Upper lobe of left lung (tissue), 6 donors: ENCODE data around the gene RSF1. TPM values are rescaled to one million over a fixed set of nuclear protein-coding genes. Genes with fewer than 3 reads are reported as not detected.

Experiments used
- ATAC-seq, 2 donors: fragments of 200-7000 bp; cut with Tn5 transposase; one replicate each; pipeline ENCODE4 v1.9.1; 2022; ENCODE audit warnings: mild to moderate bottlenecking in 2 of 2, moderate library complexity in 2 of 2; ENCODE audit not compliant: low FRiP score in 2 of 2
- DNase-seq, 2 donors: peaks; one replicate each; pipeline ENCODE4 v3.0.0-alpha.2; 2019 to 2020
- H3K27ac ChIP-seq, 4 donors: fragments of 200-600 bp; sonication (generic); one replicate each; pipeline ENCODE4 v1.5.1; 2016 to 2019
- H3K27me3 ChIP-seq, 4 donors: fragments of 200-600 bp; sonication (generic); one replicate each; pipeline ENCODE4 v1.5.1; 2017 to 2019
- H3K36me3 ChIP-seq, 4 donors: fragments of 200-600 bp; sonication (generic); one replicate each; pipeline ENCODE4 v1.5.1; 2016 to 2019
- H3K4me1 ChIP-seq, 4 donors: fragments of 200-600 bp; sonication (generic); one replicate each; pipeline ENCODE4 v1.5.1; 2018 to 2019
- H3K4me3 ChIP-seq, 4 donors: fragments of 200-600 bp; sonication (generic); one replicate each; pipeline ENCODE4 v1.5.1; 2017 to 2019; ENCODE audit warnings: mild to moderate bottlenecking in 2 of 4, moderate library complexity in 1 of 4
- H3K9me3 ChIP-seq, 4 donors: fragments of 200-600 bp; sonication (generic); one replicate each; pipeline ENCODE4 v1.5.1; 2018 to 2019
- CTCF ChIP-seq, 6 experiments: fragments of 450-650 bp in 4 of 6; fragments of 200-600 bp in 2 of 6; sonication (generic) in 2 of 6; IDR thresholded peaks; one replicate each; pipeline ENCODE4 v1.5.1; 2016 to 2019; ENCODE audit warnings: antibody characterized with exemption in 6 of 6
- EP300 ChIP-seq, 4 donors: sonication (generic); formaldehyde crosslinking; IDR thresholded peaks; one replicate each; pipeline ENCODE4 v1.5.1; 2017; ENCODE audit warnings: antibody characterized with exemption in 4 of 4, control low read depth in 2 of 4
- POLR2A ChIP-seq, 4 donors: fragments of 450-650 bp; IDR thresholded peaks; one replicate each; pipeline ENCODE4 v1.5.1; 2016 to 2017; ENCODE audit warnings: antibody characterized with exemption in 4 of 4, mild to moderate bottlenecking in 2 of 4
- POLR2AphosphoS5 ChIP-seq, 2 donors: sonication (generic); formaldehyde crosslinking; IDR thresholded peaks; one replicate each; pipeline ENCODE4 v1.5.1; 2017; ENCODE audit warnings: antibody characterized with exemption in 2 of 2
- WGBS, 2 donors: methylation state at CpG; one replicate each; pipeline ENCODE4 v1.1.5; 2017 to 2018; 5-methylcytosine and 5-hydroxymethylcytosine counted together
- total RNA-seq, 6 donors: library from RNA; depleted of rRNA in 4 of 6; stranded (reverse); fragments of >200 nt in 4 of 6; gene quantifications; one replicate each; pipeline versions ENCODE4 v1.1.0 to v1.2.1, GENCODE V29; 2016 to 2021
- donor health status: DM: no; HTN: no; CAD: no; lungs with moderate emphysema.
- donor health status: DM: no; HTN: yes; CAD: no; lungs with severe emphysema.

Gene RSF1
- total RNA-seq, 6 donors from 2014 or later = 36.2 to 136 (median 71.2) TPM

DNA sequence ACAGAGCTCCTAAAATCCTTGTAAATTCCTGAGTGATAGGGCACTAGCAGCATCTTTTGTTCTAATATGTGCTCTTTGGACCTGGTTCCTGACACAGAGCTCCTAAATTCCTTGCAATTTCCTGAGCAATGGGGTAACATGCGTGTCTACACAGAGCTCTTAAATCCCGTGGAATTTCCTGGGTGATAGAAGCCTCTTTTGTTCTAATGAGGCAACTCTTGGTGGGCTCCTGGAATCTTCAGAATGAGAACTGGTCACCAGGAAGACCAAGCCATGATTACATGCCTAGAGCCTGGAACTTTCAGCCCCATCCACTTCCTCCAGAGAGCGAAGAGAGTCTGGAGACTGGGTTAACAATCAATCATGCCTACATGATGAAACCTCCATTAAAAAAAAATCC lies 19.0 kb downstream of the RSF1 start:
- H3K36me3 ChIP-seq = no peaks in the 10 kb centered on the region
- H3K27me3 ChIP-seq = no peaks in the 10 kb centered on the region
- WGBS, 2 donors = 68 to 74% methylated on average over 3 of the region's 3 CpGs
- ATAC-seq (no peak), DNase-seq (no peak)
- H3K4me3 ChIP-seq = no peak overlapping the region
- H3K9me3 ChIP-seq = no peaks in the 10 kb centered on the region
- peaks cover 4 to 14% (median 8%) of the 10 kb centered on the region in 4 donors for H3K4me1 ChIP-seq
- TF ChIP-seq POLR2AphosphoS5 (IDR thresholded peaks at IDR 0.05) = no peak
- TF ChIP-seq EP300 (IDR thresholded peaks at IDR 0.05) = no peak
- TF ChIP-seq CTCF (IDR thresholded peaks at IDR 0.05) = no peak
- TF ChIP-seq POLR2A (IDR thresholded peaks at IDR 0.05) = no peak
- H3K27ac ChIP-seq = no peak overlapping the region

DNA sequence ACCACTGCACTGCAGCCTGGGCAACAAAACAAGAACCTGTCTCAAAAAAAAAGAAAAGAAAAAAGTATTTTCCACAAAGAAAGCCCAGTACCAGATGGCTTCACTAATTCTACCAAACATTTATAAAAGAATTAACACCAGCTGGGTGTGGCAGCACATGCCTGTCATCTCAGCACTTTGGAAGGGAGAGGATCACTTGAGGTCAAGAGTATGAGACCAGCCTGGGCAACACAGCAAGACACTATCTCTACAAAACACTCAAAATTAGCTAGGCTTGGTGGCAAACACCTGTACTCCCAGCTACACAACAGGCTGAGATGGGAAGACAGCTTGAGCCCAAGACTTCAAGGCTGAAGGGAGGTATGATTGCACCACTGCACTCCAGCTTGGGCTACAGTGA lies 20.1 kb downstream of the RSF1 start:
- Histone ChIP-seq H3K27ac (no peak overlapping the region), H3K9me3 (no peaks in the 10 kb centered on the region), H3K36me3 (no peaks in the 10 kb centered on the region), H3K4me1 (peaks cover 4 to 14% (median 6%) of the 10 kb centered on the region in 4 donors), H3K4me3 (no peak overlapping the region), H3K27me3 (no peaks in the 10 kb centered on the region)
- ATAC-seq = no peak
- TF ChIP-seq POLR2A (IDR thresholded peaks at IDR 0.05) (no peak), POLR2AphosphoS5 (IDR thresholded peaks at IDR 0.05) (no peak), CTCF (IDR thresholded peaks at IDR 0.05) (no peak), EP300 (IDR thresholded peaks at IDR 0.05) (no peak)
- DNase-seq = no peak

DNA sequence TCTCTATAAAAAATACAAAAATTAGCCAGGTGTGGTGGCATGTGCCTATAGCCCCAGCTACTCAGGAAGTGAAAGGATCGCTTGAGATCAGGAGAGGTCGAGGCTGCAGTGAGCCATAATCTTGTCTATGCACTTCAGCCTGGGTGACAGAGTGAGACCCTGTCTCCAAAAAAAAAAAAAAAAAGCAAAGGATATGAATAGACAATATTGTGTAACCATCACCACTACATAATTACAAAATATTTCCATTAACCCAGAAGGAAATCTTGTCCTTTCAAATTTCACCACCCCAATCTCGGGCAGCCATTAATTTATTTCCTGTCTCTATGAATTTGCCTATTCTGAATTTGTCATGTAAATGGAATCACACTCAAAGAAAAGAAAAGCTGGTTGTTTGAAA lies 21.2 kb downstream of the RSF1 start:
- H3K27me3 ChIP-seq = no peaks in the 10 kb centered on the region
- ATAC-seq = no peak
- no peak for TF ChIP-seq POLR2A (IDR thresholded peaks at IDR 0.05)
- TF ChIP-seq CTCF (IDR thresholded peaks at IDR 0.05) = no peak
- no peak for TF ChIP-seq EP300 (IDR thresholded peaks at IDR 0.05)
- TF ChIP-seq POLR2AphosphoS5 (IDR thresholded peaks at IDR 0.05) = no peak
- H3K27ac ChIP-seq = no peak overlapping the region
- no peak for DNase-seq
- no peaks in the 10 kb centered on the region for H3K9me3 ChIP-seq
- H3K4me3 ChIP-seq = no peak overlapping the region
- peaks cover 4 to 17% (median 6%) of the 10 kb centered on the region in 4 donors for H3K4me1 ChIP-seq
- 60 to 70% methylated on average over 3 of the region's 3 CpGs for WGBS, 2 donors
- no peaks in the 10 kb centered on the region for H3K36me3 ChIP-seq

GRCh38 chr11:77793972-77794371 lies 26.6 kb downstream of the RSF1 start:
- Histone ChIP-seq H3K4me1 (peaks cover 0 to 3% (median under 1%) of the 10 kb centered on the region in 4 donors), H3K27ac (no peak overlapping the region), H3K27me3 (no peaks in the 10 kb centered on the region), H3K36me3 (no peaks in the 10 kb centered on the region), H3K4me3 (no peak overlapping the region), H3K9me3 (no peaks in the 10 kb centered on the region)
- ATAC-seq = no peak
- no peak for DNase-seq
- WGBS, 2 donors = 92 to 93% methylated on average over 2 of the region's 2 CpGs
- TF ChIP-seq EP300 (IDR thresholded peaks at IDR 0.05) (no peak), POLR2AphosphoS5 (IDR thresholded peaks at IDR 0.05) (no peak), CTCF (IDR thresholded peaks at IDR 0.05) (no peak), POLR2A (IDR thresholded peaks at IDR 0.05) (no peak)

GRCh38 chr11:77791301-77791700 lies 29.2 kb downstream of the RSF1 start:
- peaks cover 0 to 3% (median 0%) of the 10 kb centered on the region in 4 donors for H3K4me1 ChIP-seq
- H3K27ac ChIP-seq = no peak overlapping the region
- H3K36me3 ChIP-seq = no peaks in the 10 kb centered on the region
- no peaks in the 10 kb centered on the region for H3K9me3 ChIP-seq
- no peak for TF ChIP-seq CTCF (IDR thresholded peaks at IDR 0.05)
- TF ChIP-seq POLR2AphosphoS5 (IDR thresholded peaks at IDR 0.05) = no peak
- no peak for TF ChIP-seq EP300 (IDR thresholded peaks at IDR 0.05)
- no peak for TF ChIP-seq POLR2A (IDR thresholded peaks at IDR 0.05)
- DNase-seq (no peak), ATAC-seq (no peak)
- H3K27me3 ChIP-seq = no peaks in the 10 kb centered on the region
- 95% methylated on average over 3 to 4 of the region's 4 CpGs for WGBS, 2 donors
- no peak overlapping the region for H3K4me3 ChIP-seq
